Cardiac fibroblast (primary cell): ENCODE results near the gene KERA.
"Not testable (repeated sequence)": the region's sequence is repeated elsewhere in the genome, so short reads cannot be mapped to it uniquely, and the experiment has no call there.

Experiments
- DNase-seq, 2 donors: peaks; one replicate each; pipeline versions ENCODE4 v3.0.0 to v3.0.0-alpha.2; 2010; ENCODE audit warnings: low read depth in 2 of 2
- H3K4me3 ChIP-seq, 2 donors: replicated peaks in 1 of 2; 1 replicate in 1 of 2; 2 replicates in 1 of 2; pipeline ENCODE4 v1.5.1; 2011; ENCODE audit warnings: low read depth in 2 of 2, low read length in 2 of 2, mild to moderate bottlenecking in 2 of 2, moderate library complexity in 1 of 2
- CTCF ChIP-seq: IDR thresholded peaks from one replicate; pipeline ENCODE4 v1.5.1; 2011; ENCODE audit warnings: low read depth, mild to moderate bottlenecking, low read length, inconsistent platforms

The KERA gene

GRCh38 chr12:91093341-91093740, 35.5 kb upstream of the KERA start:
- no peak for DNase-seq
- TF ChIP-seq CTCF: no peak
- no peak overlapping the region for H3K4me3 ChIP-seq

GRCh38 chr12:91091916-91092715, 34.3 kb upstream of the KERA start:
- H3K4me3 ChIP-seq: no peak overlapping the region
- TF ChIP-seq CTCF: no peak
- no peak for DNase-seq

GRCh38 chr12:91089953-91090352, 32.1 kb upstream of the KERA start:
- not testable (repeated sequence) for DNase-seq, H3K4me3 ChIP-seq

- DNase-seq: no peak
- TF ChIP-seq CTCF: no peak
- no peak overlapping the region for H3K4me3 ChIP-seq
Measured at GRCh38 chr12:91080041-91080440, 22.2 kb upstream of the KERA start.

GRCh38 chr12:91078501-91078900, 20.7 kb upstream of the KERA start:
- no peak for DNase-seq
- TF ChIP-seq CTCF: no peak

GRCh38 chr12:91077228-91077954, 19.6 kb upstream of the KERA start:
- TF ChIP-seq CTCF: no peak
- no peak for DNase-seq
- no peak overlapping the region for H3K4me3 ChIP-seq

More at GRCh38 chr12:91078501-91078900, 20.7 kb upstream of the KERA start:
- H3K4me3 ChIP-seq: no peak overlapping the region

DNA sequence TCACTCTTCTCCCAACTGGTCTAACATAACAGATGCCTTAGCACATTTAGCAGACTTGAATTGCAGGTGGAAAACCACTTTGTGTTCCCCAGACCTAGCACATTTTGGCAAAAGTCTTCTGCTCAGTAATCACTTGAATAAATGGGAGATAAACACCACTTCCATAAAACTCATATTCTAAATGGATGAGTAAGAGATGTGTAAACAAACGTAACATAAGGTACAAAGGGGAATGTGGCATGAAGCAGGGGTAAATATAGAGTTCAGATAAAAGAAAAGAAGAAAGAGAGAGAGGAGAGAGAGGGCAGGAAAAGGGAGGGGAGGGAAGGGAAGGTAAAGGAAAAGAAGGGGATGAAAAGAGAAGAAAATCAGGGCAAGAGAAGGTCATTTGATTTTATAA, 17.0 kb upstream of the KERA start:
- no peak overlapping the region for H3K4me3 ChIP-seq
- TF ChIP-seq CTCF: no peak
- DNase-seq: no peak
